Left lung (tissue), 10 donors: ENCODE measurements around the gene STRN3. TPM values are rescaled to one million over a fixed set of nuclear protein-coding genes. Genes with fewer than 3 reads are reported as not detected.

Experiments used
- ATAC-seq: fragments of 200-7000 bp; cut with Tn5 transposase; one replicate; pipeline ENCODE4 v1.9.1; 2020; ENCODE audit warnings: moderate library complexity
- DNase-seq, 4 donors: peaks; one replicate each; pipeline ENCODE4 v3.0.0-alpha.2; 2013 to 2020
- H3K27ac ChIP-seq, 2 donors: fragments of 200-600 bp; sonication (generic) in 1 of 2; one replicate each; pipeline versions ENCODE4 v1.5.0 to v1.8.0; 2020 to 2021
- H3K27me3 ChIP-seq, 2 donors: fragments of 200-600 bp; sonication (generic) in 1 of 2; one replicate each; pipeline versions ENCODE4 v1.5.0 to v1.8.0; 2020 to 2021
- H3K36me3 ChIP-seq, 2 donors: fragments of 200-600 bp; sonication (generic) in 1 of 2; one replicate each; pipeline versions ENCODE4 v1.5.0 to v1.8.0; 2020 to 2021
- H3K4me1 ChIP-seq, 2 donors: fragments of 200-600 bp; one replicate each; pipeline ENCODE4 v1.8.0; 2021
- H3K4me3 ChIP-seq, 2 donors: fragments of 200-600 bp; sonication (generic) in 1 of 2; one replicate each; pipeline versions ENCODE4 v1.5.0 to v1.8.0; 2020 to 2021; ENCODE audit warnings: mild to moderate bottlenecking in 1 of 2
- H3K9me3 ChIP-seq, 2 donors: fragments of 200-600 bp; sonication (generic) in 1 of 2; one replicate each; pipeline versions ENCODE4 v1.5.0 to v1.8.0; 2020 to 2021
- intact Hi-C, 2 donors: fragments of 100-400 bp; cut with DNase I; formaldehyde crosslinking; loops; one replicate each; pipeline versions ENCODE4 v1.11.2 to v1.14.2; 2022
- polyA plus RNA-seq, 6 donors: library from polyadenylated mRNA; unstranded; fragments of 120-200 nt; gene quantifications; one replicate each; pipeline ENCODE4 v1.2.1, GENCODE V29; 2013; ENCODE audit not compliant: insufficient read length in 6 of 6
- total RNA-seq, 2 donors: library from RNA; stranded (reverse); fragmentation: NEBNext Ultra II Directional; extraction: Animal tissue kit (Norgen Biotek cat#: 25700); gene quantifications; one replicate each; pipeline ENCODE4 v1.2.1, GENCODE V29; 2021
- TF ChIP-seq, protein P1 (sequence below), 2 donors: fragments of 200-600 bp; sonication (generic) in 1 of 2; IDR thresholded peaks; one replicate each; pipeline versions ENCODE4 v1.5.0 to v1.8.0; 2021; ENCODE audit warnings: antibody characterized with exemption in 2 of 2
- donor health status: DM: no; HTN: yes; CAD: no.
- donor health status: DM: no; HTN: no; CAD: no.

STRN3 gene
- total and polyA plus RNA-seq, 8 donors: 31.7 to 54.7 (median 46.5) TPM

DNA sequence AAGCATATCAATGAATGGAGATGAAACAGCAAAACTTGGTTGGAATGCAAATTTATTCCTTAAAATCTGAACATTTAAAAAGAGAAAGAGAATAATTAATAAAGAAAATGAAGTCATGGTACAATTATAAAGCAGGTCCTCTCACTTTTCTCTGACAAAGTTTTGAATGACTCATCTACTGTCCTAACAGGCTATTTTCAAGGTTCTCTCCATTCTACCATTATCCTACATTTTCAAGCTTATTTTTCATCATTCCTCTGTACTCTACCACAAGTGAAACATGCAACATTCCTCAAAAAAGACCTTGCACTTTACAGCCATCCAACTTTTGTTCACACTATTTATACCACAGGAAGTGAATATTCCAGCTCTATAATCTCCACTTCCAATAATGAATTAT, 37.7 kb downstream of the STRN3 start:
- Histone ChIP-seq H3K27ac (peak overlapping the region in 1 of 2 donors; percentile 10), H3K9me3 (no peaks in the 10 kb centered on the region), H3K27me3 (no peaks in the 10 kb centered on the region), H3K36me3 (no peaks in the 10 kb centered on the region), H3K4me1 (peaks cover 0 to 21% of the 10 kb centered on the region in 2 donors), H3K4me3 (no peak overlapping the region)
- ATAC-seq (no peak), DNase-seq (no peak)
- TF ChIP-seq, protein P1, sequence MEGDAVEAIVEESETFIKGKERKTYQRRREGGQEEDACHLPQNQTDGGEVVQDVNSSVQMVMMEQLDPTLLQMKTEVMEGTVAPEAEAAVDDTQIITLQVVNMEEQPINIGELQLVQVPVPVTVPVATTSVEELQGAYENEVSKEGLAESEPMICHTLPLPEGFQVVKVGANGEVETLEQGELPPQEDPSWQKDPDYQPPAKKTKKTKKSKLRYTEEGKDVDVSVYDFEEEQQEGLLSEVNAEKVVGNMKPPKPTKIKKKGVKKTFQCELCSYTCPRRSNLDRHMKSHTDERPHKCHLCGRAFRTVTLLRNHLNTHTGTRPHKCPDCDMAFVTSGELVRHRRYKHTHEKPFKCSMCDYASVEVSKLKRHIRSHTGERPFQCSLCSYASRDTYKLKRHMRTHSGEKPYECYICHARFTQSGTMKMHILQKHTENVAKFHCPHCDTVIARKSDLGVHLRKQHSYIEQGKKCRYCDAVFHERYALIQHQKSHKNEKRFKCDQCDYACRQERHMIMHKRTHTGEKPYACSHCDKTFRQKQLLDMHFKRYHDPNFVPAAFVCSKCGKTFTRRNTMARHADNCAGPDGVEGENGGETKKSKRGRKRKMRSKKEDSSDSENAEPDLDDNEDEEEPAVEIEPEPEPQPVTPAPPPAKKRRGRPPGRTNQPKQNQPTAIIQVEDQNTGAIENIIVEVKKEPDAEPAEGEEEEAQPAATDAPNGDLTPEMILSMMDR (IDR thresholded peaks at IDR 0.05): no peak
- intact Hi-C loops: no loop called here

DNA sequence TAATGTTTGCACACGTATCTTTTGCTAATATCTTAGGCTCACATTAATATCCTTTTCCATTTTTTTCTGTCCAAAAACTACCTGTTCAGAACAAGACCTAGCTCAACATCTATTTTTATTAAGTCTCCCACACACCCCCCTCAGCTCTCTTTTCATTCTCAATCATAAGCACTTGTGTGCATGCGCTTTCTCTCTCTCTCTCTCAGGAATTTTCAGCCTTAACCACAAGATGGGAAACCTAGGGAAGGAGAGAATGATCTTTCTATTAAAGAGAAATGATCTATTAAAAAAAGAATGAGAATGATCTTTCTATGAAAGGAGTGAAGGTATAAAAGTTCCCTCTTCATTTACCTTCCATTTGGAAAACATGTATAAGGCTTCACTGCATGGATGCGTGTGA, 40.4 kb downstream of the STRN3 start:
- Histone ChIP-seq H3K36me3 (no peaks in the 10 kb centered on the region), H3K9me3 (no peaks in the 10 kb centered on the region), H3K4me1 (peaks cover 0 to 14% of the 10 kb centered on the region in 2 donors), H3K4me3 (no peak overlapping the region), H3K27me3 (no peaks in the 10 kb centered on the region), H3K27ac (no peak overlapping the region)
- DNase-seq: no peak
- TF ChIP-seq, protein P1 (IDR thresholded peaks at IDR 0.05): no peak
- intact Hi-C loops: no loop called here
- peak; percentile 33 for ATAC-seq

DNA sequence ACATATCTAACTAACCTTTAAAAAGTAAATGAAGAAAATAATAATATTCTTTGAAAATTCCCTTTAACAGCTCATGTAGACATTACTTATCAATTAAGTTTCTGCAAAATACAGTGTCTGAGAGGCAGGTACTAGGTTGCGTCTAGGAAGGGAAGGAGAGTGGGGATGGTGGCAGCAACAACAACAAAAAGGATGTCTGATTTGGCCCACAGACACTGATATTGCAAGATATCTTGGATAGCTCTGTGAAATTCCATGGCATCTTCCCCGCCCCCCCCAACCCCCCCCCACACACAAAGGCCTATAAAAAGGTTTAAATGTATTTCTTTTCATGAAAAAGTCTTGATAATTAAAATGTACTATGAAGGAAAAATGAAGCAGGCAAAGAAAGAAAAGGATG, 42.3 kb downstream of the STRN3 start:
- intact Hi-C loops: no loop called here
- Histone ChIP-seq H3K27ac (no peak overlapping the region), H3K9me3 (no peaks in the 10 kb centered on the region), H3K27me3 (no peaks in the 10 kb centered on the region), H3K4me3 (no peak overlapping the region), H3K4me1 (peaks cover 0 to 11% of the 10 kb centered on the region in 2 donors), H3K36me3 (no peaks in the 10 kb centered on the region)
- TF ChIP-seq, protein P1 (IDR thresholded peaks at IDR 0.05): no peak
- ATAC-seq (no peak), DNase-seq (no peak)

DNA sequence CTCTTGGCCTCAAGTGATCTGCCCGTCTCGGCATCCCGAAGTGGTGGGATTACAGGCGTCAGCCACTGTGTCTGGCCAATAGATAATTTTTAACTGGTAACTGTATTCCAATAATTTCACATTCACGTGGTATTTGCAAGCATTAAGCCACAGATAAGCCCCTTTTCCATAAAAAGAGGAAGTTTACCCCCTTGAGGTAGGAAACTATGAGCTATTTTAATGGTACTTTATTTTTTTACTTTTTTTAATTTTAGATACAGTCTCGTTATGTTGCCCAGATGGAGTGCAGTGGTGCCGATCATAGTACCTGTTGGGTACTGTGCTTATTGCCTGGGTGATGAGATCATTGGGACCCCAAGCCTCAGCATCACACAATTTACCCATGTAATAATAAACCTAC, 43.6 kb downstream of the STRN3 start:
- H3K4me1 ChIP-seq: peaks cover 0 to 11% of the 10 kb centered on the region in 2 donors
- ATAC-seq: no peak
- H3K4me3 ChIP-seq: no peak overlapping the region
- H3K27me3 ChIP-seq: no peaks in the 10 kb centered on the region
- intact Hi-C loops: no loop called here
- TF ChIP-seq, protein P1 (IDR thresholded peaks at IDR 0.05): no peak
- no peaks in the 10 kb centered on the region for H3K36me3 ChIP-seq
- no peak for DNase-seq
- no peak overlapping the region for H3K27ac ChIP-seq
- no peaks in the 10 kb centered on the region for H3K9me3 ChIP-seq

DNA sequence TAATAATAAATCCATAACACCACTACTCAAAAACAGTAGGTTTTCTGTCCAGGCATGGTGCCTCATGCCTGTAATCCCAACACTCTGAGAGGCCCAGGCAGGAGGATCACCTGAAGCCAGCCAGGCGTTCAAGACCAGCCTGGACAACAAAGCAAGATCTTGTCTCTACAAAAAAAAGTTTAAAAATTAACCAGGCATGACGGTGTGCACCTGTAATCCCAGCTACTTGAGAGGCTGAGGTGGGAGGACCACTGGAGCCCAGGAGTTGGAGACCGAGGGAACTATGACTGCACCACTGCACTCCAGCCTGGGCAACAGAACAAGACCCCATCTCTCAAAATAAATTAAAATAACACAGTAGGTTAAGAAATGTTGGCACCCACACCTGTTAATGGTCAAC, 45.2 kb downstream of the STRN3 start:
- no peak for ATAC-seq
- TF ChIP-seq, protein P1 (IDR thresholded peaks at IDR 0.05): no peak
- H3K36me3 ChIP-seq: no peaks in the 10 kb centered on the region
- H3K9me3 ChIP-seq: no peaks in the 10 kb centered on the region
- DNase-seq: no peak
- peaks cover under 1 to 21% of the 10 kb centered on the region in 2 donors for H3K4me1 ChIP-seq
- no peaks in the 10 kb centered on the region for H3K27me3 ChIP-seq
- intact Hi-C loops: loop anchor here in 1 of 2 donors (2.0 kb wide), 1 partner anchor 102 kb away; no protein-coding TSS in a partner anchor
- no peak overlapping the region for H3K27ac ChIP-seq
- no peak overlapping the region for H3K4me3 ChIP-seq
